T-cell (primary cell): ENCODE data around the gene SUFU. TPM values are rescaled to one million over a fixed set of nuclear protein-coding genes. Genes with fewer than 3 reads are reported as not detected.

Experiments
- ATAC-seq, 4 experiments: fragments of 200-7000 bp in 3 of 4; fragments of 150-1000 bp in 1 of 4; cut with Tn5 transposase; replicated peaks in 1 of 4; 1 replicate in 3 of 4; 2 replicates in 1 of 4; pipeline ENCODE4 v1.10.0; 2021; ENCODE audit warnings: moderate library complexity in 3 of 4, mild to moderate bottlenecking in 2 of 4, moderate number of reproducible peaks in 1 of 4
- CTCF ChIA-PET, 2 donors: fragments of 300-600 bp; sonication (Branson Sonifier 250); formaldehyde crosslinking; loops; one replicate each; lab custom pipeline; 2022; ENCODE audit warnings: antibody characterized with exemption in 2 of 2; lab: Charles Lee
- POLR2A ChIA-PET, 2 donors: fragments of 300-600 bp; sonication (Branson Sonifier 250); formaldehyde crosslinking; loops; one replicate each; lab custom pipeline; 2022; ENCODE audit warnings: antibody characterized with exemption in 2 of 2; lab: Charles Lee
- DNase-seq, 35 experiments: peaks; one replicate each; pipeline versions ENCODE4 v3.0.0 to v3.0.0-alpha.2; 2013 to 2023
- H3K27ac ChIP-seq: one replicate; pipeline ENCODE4 v1.5.1; 2013; ENCODE audit warnings: low read length
- H3K27me3 ChIP-seq, 2 experiments: replicated peaks in 1 of 2; 1 replicate in 1 of 2; 2 replicates in 1 of 2; pipeline versions ENCODE4 v1.6.1 to v1.7.0; 2013; ENCODE audit warnings: low read length in 1 of 2, mixed read lengths in 1 of 2; ENCODE audit not compliant: control insufficient read depth in 2 of 2, insufficient read depth in 2 of 2; ENCODE audit errors: extremely low read depth in 1 of 2
- H3K36me3 ChIP-seq, 2 donors: 1 replicate in 1 of 2; 2 replicates in 1 of 2; pipeline versions ENCODE4 v1.6.1 to v1.7.0; 2013; ENCODE audit warnings: low read length in 1 of 2; ENCODE audit not compliant: control insufficient read depth in 2 of 2, insufficient read depth in 1 of 2; ENCODE audit errors: extremely low read depth in 1 of 2
- H3K4me1 ChIP-seq, 2 experiments: 1 replicate in 1 of 2; 2 replicates in 1 of 2; pipeline versions ENCODE4 v1.6.1 to v1.7.0; 2013; ENCODE audit warnings: low read length in 2 of 2, mixed read lengths in 1 of 2; ENCODE audit not compliant: insufficient read depth in 2 of 2, control insufficient read depth in 1 of 2; ENCODE audit errors: extremely low read depth in 1 of 2
- H3K4me3 ChIP-seq, 2 donors: 1 replicate in 1 of 2; 2 replicates in 1 of 2; pipeline versions ENCODE4 v1.5.1 to v1.7.0; 2013; ENCODE audit warnings: mild to moderate bottlenecking in 2 of 2, low read length in 1 of 2, moderate library complexity in 1 of 2; ENCODE audit not compliant: control insufficient read depth in 1 of 2; ENCODE audit errors: extremely low read depth in 1 of 2
- H3K9me3 ChIP-seq: 2 replicates; pipeline ENCODE4 v1.7.0; 2013
- H3K27ac Mint-ChIP-seq, 2 donors: one replicate each; pipeline ENCODE4 v1.8.0; 2020 to 2021; ENCODE audit warnings: mild to moderate bottlenecking in 2 of 2, mixed read lengths in 2 of 2
- H3K27me3 Mint-ChIP-seq, 2 donors: one replicate each; pipeline ENCODE4 v1.8.0; 2021 to 2022; ENCODE audit warnings: mixed read lengths in 2 of 2
- H3K36me3 Mint-ChIP-seq: one replicate; pipeline ENCODE4 v1.8.0; 2021; ENCODE audit warnings: mixed read lengths
- H3K4me1 Mint-ChIP-seq, 3 donors: one replicate each; pipeline ENCODE4 v1.8.0; 2020 to 2022; ENCODE audit warnings: mixed read lengths in 3 of 3, mild to moderate bottlenecking in 1 of 3
- H3K4me3 Mint-ChIP-seq, 3 donors: one replicate each; pipeline ENCODE4 v1.8.0; 2020 to 2022; ENCODE audit warnings: mild to moderate bottlenecking in 3 of 3, mixed read lengths in 3 of 3, moderate library complexity in 3 of 3
- H3K9me3 Mint-ChIP-seq, 3 donors: one replicate each; pipeline ENCODE4 v1.8.0; 2020 to 2022; ENCODE audit warnings: mixed read lengths in 3 of 3
- WGBS: methylation state at CpG from one replicate; pipeline ENCODE4 v1.1.5; 2013; ENCODE audit warnings: missing lambda C conversion rate; ENCODE audit not compliant: insufficient coverage; 5-methylcytosine and 5-hydroxymethylcytosine counted together
- total RNA-seq, 35 experiments: library from RNA in 6 of 35; stranded (reverse) in 6 of 35; fragments of 120-200 nt in 1 of 35; gene quantifications; one replicate each; pipeline versions ENCODE4 v1.2.1 to v1.2.4 and lab custom pipeline; 2013 to 2026

The SUFU gene
- total RNA-seq, 5 donors from 2014 or later (not counting 1 experiment from before 2014, with no cell fraction given): 13.2 to 16.4 (median 15.4) TPM

- H3K27ac Mint-ChIP-seq: no peak overlapping the region
- CTCF ChIA-PET: interaction anchor here in 1 of 2 donors (1.0 kb wide), 1 partner anchor 28 kb away, joined by 3 read pairs; no protein-coding TSS in a partner anchor
Observed at GRCh38 chr10:102555781-102556328, 52.1 kb downstream of the SUFU start.

GRCh38 chr10:102557569-102557968, 53.8 kb downstream of the SUFU start:
- Histone ChIP-seq H3K27ac (no peak overlapping the region), H3K36me3 (no peaks in the 10 kb centered on the region), H3K4me3 (no peak overlapping the region), H3K4me1 (no peaks in the 10 kb centered on the region), H3K27me3 (no peaks in the 10 kb centered on the region), H3K9me3 (no peaks in the 10 kb centered on the region)
- DNase-seq (no peak), ATAC-seq (no peak)
- POLR2A ChIA-PET: no interaction called here
- no peak overlapping the region for H3K4me3 Mint-ChIP-seq
- H3K9me3 Mint-ChIP-seq: no peaks in the 10 kb centered on the region
- H3K36me3 Mint-ChIP-seq: peaks cover 7% of the 10 kb centered on the region
- H3K27me3 Mint-ChIP-seq: no peaks in the 10 kb centered on the region
- H3K4me1 Mint-ChIP-seq: peaks cover 4 to 12% (median 7%) of the 10 kb centered on the region in 3 donors
- CTCF ChIA-PET: interaction anchor here (0.6 kb wide), 2 partner anchors 30 to 57 kb away, joined by 3 to 5 read pairs; no protein-coding TSS in a partner anchor
- H3K27ac Mint-ChIP-seq: no peak overlapping the region
- WGBS: 88% methylated on average over 1 of the region's 2 CpGs

More at GRCh38 chr10:102555781-102556328, 52.1 kb downstream of the SUFU start:
- Histone ChIP-seq H3K9me3 (no peaks in the 10 kb centered on the region), H3K4me1 (no peaks in the 10 kb centered on the region), H3K27me3 (no peaks in the 10 kb centered on the region), H3K27ac (no peak overlapping the region), H3K36me3 (peaks cover 2 to 10% of the 10 kb centered on the region in 2 donors), H3K4me3 (no peak overlapping the region)
- Mint-ChIP-seq H3K4me1 (peaks cover 4 to 11% (median 7%) of the 10 kb centered on the region in 3 donors), H3K9me3 (no peaks in the 10 kb centered on the region), H3K27me3 (no peaks in the 10 kb centered on the region), H3K4me3 (no peak overlapping the region), H3K36me3 (peaks cover 19% of the 10 kb centered on the region)
- ATAC-seq (no peak), DNase-seq (no peak)
- WGBS: 77% methylated on average over 7 of the region's 11 CpGs
- POLR2A ChIA-PET: no interaction called here

GRCh38 chr10:102559764-102560163, 56.0 kb downstream of the SUFU start:
- 100% methylated on average over 4 of the region's 4 CpGs for WGBS
- peaks cover 4 to 23% (median 7%) of the 10 kb centered on the region in 3 donors for H3K4me1 Mint-ChIP-seq
- Histone ChIP-seq H3K9me3 (no peaks in the 10 kb centered on the region), H3K27ac (no peak overlapping the region), H3K4me3 (no peak overlapping the region), H3K36me3 (peaks cover 0 to 2% of the 10 kb centered on the region in 2 donors), H3K4me1 (no peaks in the 10 kb centered on the region), H3K27me3 (no peaks in the 10 kb centered on the region)
- no peaks in the 10 kb centered on the region for H3K27me3 Mint-ChIP-seq
- no peak for DNase-seq
- no peak for ATAC-seq
- H3K36me3 Mint-ChIP-seq: peaks cover 17% of the 10 kb centered on the region
- ChIA-PET CTCF (no interaction called here), POLR2A (no interaction called here)
- no peak overlapping the region for H3K4me3 Mint-ChIP-seq
- H3K9me3 Mint-ChIP-seq: no peaks in the 10 kb centered on the region
- H3K27ac Mint-ChIP-seq: no peak overlapping the region

- Mint-ChIP-seq H3K36me3 (peaks cover 15% of the 10 kb centered on the region), H3K4me1 (peaks cover 0 to 12% (median 0%) of the 10 kb centered on the region in 3 donors), H3K4me3 (no peak overlapping the region), H3K9me3 (no peaks in the 10 kb centered on the region), H3K27me3 (no peaks in the 10 kb centered on the region), H3K27ac (no peak overlapping the region)
- CTCF ChIA-PET: no interaction called here
- H3K36me3 ChIP-seq: peaks cover 0 to 2% of the 10 kb centered on the region in 2 donors
- POLR2A ChIA-PET: no interaction called here
- no peak for DNase-seq
- no peaks in the 10 kb centered on the region for H3K9me3 ChIP-seq
- no peak overlapping the region for H3K4me3 ChIP-seq
- no peak for ATAC-seq
- 94% methylated on average over 6 of the region's 10 CpGs for WGBS
- H3K4me1 ChIP-seq: peaks cover 0 to 2% of the 10 kb centered on the region in 2 experiments
- H3K27ac ChIP-seq: no peak overlapping the region
- no peaks in the 10 kb centered on the region for H3K27me3 ChIP-seq
Observed at GRCh38 chr10:102564209-102564834, 60.5 kb downstream of the SUFU start.

GRCh38 chr10:102565793-102566192, 62.0 kb downstream of the SUFU start:
- no peak overlapping the region for H3K27ac Mint-ChIP-seq

GRCh38 chr10:102578782-102579181, 75.0 kb downstream of the SUFU start:
- DNase-seq (no peak), ATAC-seq (no peak)
- no peak overlapping the region for H3K27ac ChIP-seq
- H3K4me3 ChIP-seq: no peak overlapping the region
- H3K4me1 ChIP-seq: peaks cover 0 to 5% of the 10 kb centered on the region in 2 experiments
- H3K27me3 Mint-ChIP-seq: no peaks in the 10 kb centered on the region
- peaks cover 14 to 21% (median 16%) of the 10 kb centered on the region in 3 donors for H3K4me1 Mint-ChIP-seq
- H3K4me3 Mint-ChIP-seq: no peak overlapping the region
- H3K9me3 ChIP-seq: no peaks in the 10 kb centered on the region
- no peaks in the 10 kb centered on the region for H3K36me3 ChIP-seq
- H3K9me3 Mint-ChIP-seq: no peaks in the 10 kb centered on the region
- CTCF ChIA-PET: interaction anchor here in 1 of 2 donors (0.6 to 0.7 kb wide), 2 partner anchors 27 to 1756 kb away, joined by 3 to 13 read pairs; no protein-coding TSS in a partner anchor
- no peaks in the 10 kb centered on the region for H3K36me3 Mint-ChIP-seq
- POLR2A ChIA-PET: no interaction called here
- H3K27ac Mint-ChIP-seq: peak overlapping the region; percentile 27 to 66
- WGBS: 22% methylated on average over 1 of the region's 1 CpG
- no peaks in the 10 kb centered on the region for H3K27me3 ChIP-seq

More at GRCh38 chr10:102565793-102566192, 62.0 kb downstream of the SUFU start:
- H3K27me3 Mint-ChIP-seq: no peaks in the 10 kb centered on the region
- H3K4me1 ChIP-seq: peaks cover 0 to 2% of the 10 kb centered on the region in 2 experiments
- H3K36me3 ChIP-seq: peaks cover 0 to 2% of the 10 kb centered on the region in 2 donors
- ATAC-seq (no peak), DNase-seq (no peak)
- no peak overlapping the region for H3K27ac ChIP-seq
- no peaks in the 10 kb centered on the region for H3K27me3 ChIP-seq
- H3K4me3 Mint-ChIP-seq: no peak overlapping the region
- ChIA-PET POLR2A (no interaction called here), CTCF (no interaction called here)
- WGBS: 98% methylated on average over 8 of the region's 8 CpGs
- peaks cover 12% of the 10 kb centered on the region for H3K36me3 Mint-ChIP-seq
- H3K9me3 Mint-ChIP-seq: no peaks in the 10 kb centered on the region
- no peaks in the 10 kb centered on the region for H3K9me3 ChIP-seq
- no peak overlapping the region for H3K4me3 ChIP-seq
- H3K4me1 Mint-ChIP-seq: peaks cover 0 to 12% (median 2%) of the 10 kb centered on the region in 3 donors
